AG09319 (cell line): ENCODE measurements around the gene CLIP2.
"Not testable (repeated sequence)": the region's sequence is repeated elsewhere in the genome, so short reads cannot be mapped to it uniquely, and the experiment has no call there.

Source experiments
- DNase-seq: peaks from one replicate; pipeline ENCODE4 v3.0.0-alpha.2; 2010; ENCODE audit warnings: low read depth; ENCODE audit errors: extremely low read depth
- CTCF ChIP-seq: IDR thresholded peaks from 2 replicates; pipeline ENCODE4 v1.5.1; 2011; ENCODE audit warnings: low read depth, mild to moderate bottlenecking, inconsistent platforms, low read length, moderate library complexity

Gene CLIP2

GRCh38 chr7:74429153-74429747, 140.0 kb downstream of the CLIP2 start:
- no peak for DNase-seq
- no peak for TF ChIP-seq CTCF

GRCh38 chr7:74430409-74430808, 141.2 kb downstream of the CLIP2 start:
- not testable (repeated sequence) for DNase-seq

- no peak for TF ChIP-seq CTCF
- DNase-seq, result no peak
Observed at GRCh38 chr7:74430961-74431466, 141.8 kb downstream of the CLIP2 start.

- not testable (repeated sequence) for DNase-seq
Observed at GRCh38 chr7:74437291-74437571, 148.0 kb downstream of the CLIP2 start.

GRCh38 chr7:74438327-74438726, 149.1 kb downstream of the CLIP2 start:
- no peak for DNase-seq
- no peak for TF ChIP-seq CTCF

- TF ChIP-seq CTCF, result no peak
- no peak for DNase-seq
Observed at GRCh38 chr7:74439541-74439940, 150.3 kb downstream of the CLIP2 start.

- DNase-seq, result not testable (repeated sequence)
Observed at GRCh38 chr7:74440143-74440542, 150.9 kb downstream of the CLIP2 start.

- TF ChIP-seq CTCF, result no peak
- no peak for DNase-seq
Observed at GRCh38 chr7:74441801-74442200, 152.6 kb downstream of the CLIP2 start.

GRCh38 chr7:74443543-74444247, 154.5 kb downstream of the CLIP2 start:
- TF ChIP-seq CTCF, result no peak
- DNase-seq, result no peak
